ENCODE measurements around the gene RBBP4.

Gene RBBP4

DNA sequence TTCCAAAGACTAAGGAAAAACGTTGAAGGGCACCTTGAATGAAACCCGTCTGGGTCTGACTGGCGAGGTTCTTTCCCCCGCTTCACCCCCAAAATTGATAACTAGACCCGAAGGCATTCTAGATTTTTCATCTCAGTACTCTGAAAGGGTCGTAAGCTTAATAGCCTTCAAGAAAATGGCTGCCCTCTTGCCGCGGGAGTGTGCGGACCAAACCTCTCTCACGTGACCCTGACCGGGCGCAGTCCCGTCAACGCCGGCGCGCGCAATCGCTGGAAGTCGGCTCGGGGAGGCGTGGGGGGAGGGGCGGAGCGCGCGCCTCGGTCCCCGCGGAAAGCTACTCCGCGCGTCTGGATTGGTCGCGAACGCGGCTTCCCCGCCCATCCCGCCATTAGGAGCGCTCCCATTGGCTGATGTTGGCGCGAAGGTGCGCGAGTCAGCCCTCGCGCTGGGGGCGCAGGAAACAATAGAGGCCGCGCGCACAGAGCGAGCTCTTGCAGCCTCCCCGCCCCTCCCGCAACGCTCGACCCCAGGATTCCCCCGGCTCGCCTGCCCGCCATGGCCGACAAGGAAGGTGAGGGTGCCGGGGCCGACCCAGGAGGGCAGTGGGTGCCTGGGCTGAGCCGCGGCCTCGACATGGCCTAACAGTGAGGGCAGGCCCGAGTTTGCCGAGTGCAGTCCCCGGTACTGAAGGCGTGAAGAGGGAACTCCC, at the start of gene RBBP4:
Gene RBBP4, plus strand, starts transcription at position 457 of the 709 bp plus-strand sequence. Its CDS starts 99 bp downstream, at position 556.
- H3K4me3 Mint-ChIP-seq, result peak within 1 kb of the TSS; percentile 89
- CTCF ChIA-PET, result interaction anchor here (0.9 to 1.3 kb wide), 2 partner anchors 28 to 131 kb away, joined by 3 to 4 read pairs; no protein-coding TSS in a partner anchor

DNA sequence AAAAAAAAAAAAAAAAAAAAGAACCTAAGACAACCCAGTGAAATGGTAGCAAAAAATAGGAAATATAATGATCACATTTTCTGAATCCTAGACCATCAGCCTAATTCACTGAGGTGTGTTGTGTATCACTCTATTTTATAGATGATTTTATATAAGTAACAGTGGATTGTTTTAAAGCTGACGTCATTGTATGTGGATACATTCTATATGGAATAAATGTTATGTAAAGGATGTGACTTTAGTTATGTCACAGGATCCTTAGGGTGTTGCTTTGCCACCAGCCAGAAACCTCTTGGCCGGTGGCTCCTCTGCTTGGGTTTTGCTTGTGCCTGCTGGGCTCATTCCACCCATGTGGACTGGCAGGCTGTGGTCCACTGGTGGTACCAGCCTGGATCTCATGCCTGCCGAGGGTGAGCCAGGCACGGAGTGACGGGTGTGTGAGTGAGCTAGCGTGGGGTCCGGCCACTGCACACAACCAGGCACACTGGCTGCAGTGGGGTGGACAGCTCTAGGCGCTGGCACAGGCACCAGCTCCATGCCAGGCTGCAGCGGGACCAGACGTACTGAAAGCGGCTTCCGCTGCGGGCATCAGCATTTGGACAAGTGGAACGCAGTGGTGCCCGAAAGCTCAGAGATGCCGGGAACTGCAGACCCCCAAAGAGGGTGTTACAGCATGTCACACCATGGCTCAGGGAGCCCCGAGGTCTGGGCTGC, 45.1 kb upstream of the RBBP4 start:
- CTCF ChIA-PET, result interaction anchor here (1.6 kb wide), 1 partner anchor 106 kb away, joined by 3 read pairs; no protein-coding TSS in a partner anchor
- H3K27me3 Mint-ChIP-seq, result no peaks in the 10 kb centered on the region
- no peaks in the 10 kb centered on the region for H3K36me3 Mint-ChIP-seq
- no peaks in the 10 kb centered on the region for H3K9me3 Mint-ChIP-seq
- no peaks in the 10 kb centered on the region for H3K4me1 Mint-ChIP-seq
- H3K27ac Mint-ChIP-seq, result no peak overlapping the region
- H3K4me3 Mint-ChIP-seq, result no peak overlapping the region
- DNase-seq, result no peak

More for the DNA sequence above, at the start of gene RBBP4:
- Mint-ChIP-seq H3K27me3 (no peaks in the 10 kb centered on the region), H3K36me3 (peaks cover 35% of the 10 kb centered on the region), H3K27ac (peak within 1 kb of the TSS; percentile 99), H3K9me3 (no peaks in the 10 kb centered on the region), H3K4me1 (peaks cover 60% of the 10 kb centered on the region)
- DNase-seq, result peak; percentile 98

- no peaks in the 10 kb centered on the region for H3K4me1 Mint-ChIP-seq
- no peak for DNase-seq
- CTCF ChIA-PET, result interaction anchor here (1.6 kb wide), 1 partner anchor 106 kb away, joined by 3 read pairs; no protein-coding TSS in a partner anchor
- H3K27me3 Mint-ChIP-seq, result no peaks in the 10 kb centered on the region
- no peak overlapping the region for H3K27ac Mint-ChIP-seq
- no peak overlapping the region for H3K4me3 Mint-ChIP-seq
- H3K9me3 Mint-ChIP-seq, result no peaks in the 10 kb centered on the region
- no peaks in the 10 kb centered on the region for H3K36me3 Mint-ChIP-seq
Observed at GRCh38 chr1:32606565-32607371, 44.2 kb upstream of the RBBP4 start.

DNA sequence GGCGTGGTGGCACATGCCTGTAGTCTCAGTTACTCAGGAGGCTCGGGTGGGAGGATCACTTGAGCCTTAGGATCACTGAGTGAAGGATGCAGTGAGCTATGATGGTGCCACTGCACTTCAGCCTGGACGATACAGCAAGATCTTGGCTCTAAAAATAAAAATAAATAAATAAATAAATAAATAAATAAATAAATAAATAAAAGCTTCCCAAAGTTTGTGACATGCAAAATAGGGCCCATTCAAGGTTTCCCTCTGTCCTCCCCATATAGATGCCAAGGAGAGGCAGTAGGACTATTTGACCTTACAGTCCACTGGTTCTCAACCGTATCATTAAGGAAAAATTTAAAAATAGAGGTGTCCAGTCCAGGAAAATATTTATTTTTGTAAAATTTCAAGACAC, 41.8 kb upstream of the RBBP4 start:
- CTCF ChIA-PET, result no interaction called here
- Mint-ChIP-seq H3K36me3 (no peaks in the 10 kb centered on the region), H3K4me3 (no peak overlapping the region), H3K4me1 (peaks cover 5% of the 10 kb centered on the region), H3K9me3 (no peaks in the 10 kb centered on the region), H3K27ac (no peak overlapping the region), H3K27me3 (peaks cover 12% of the 10 kb centered on the region)
- DNase-seq, result no peak

- no peak overlapping the region for H3K27ac Mint-ChIP-seq
- H3K9me3 Mint-ChIP-seq, result no peaks in the 10 kb centered on the region
- H3K4me3 Mint-ChIP-seq, result peak overlapping the region; percentile 56
- peaks cover 12% of the 10 kb centered on the region for H3K27me3 Mint-ChIP-seq
- peaks cover 5% of the 10 kb centered on the region for H3K4me1 Mint-ChIP-seq
- H3K36me3 Mint-ChIP-seq, result no peaks in the 10 kb centered on the region
- no peak for DNase-seq
- CTCF ChIA-PET, result interaction anchor here (1.2 to 1.4 kb wide), 2 partner anchors 43 to 92 kb away, joined by 3 read pairs; no protein-coding TSS in a partner anchor
Observed at GRCh38 chr1:32611859-32612188, 39.2 kb upstream of the RBBP4 start.

DNA sequence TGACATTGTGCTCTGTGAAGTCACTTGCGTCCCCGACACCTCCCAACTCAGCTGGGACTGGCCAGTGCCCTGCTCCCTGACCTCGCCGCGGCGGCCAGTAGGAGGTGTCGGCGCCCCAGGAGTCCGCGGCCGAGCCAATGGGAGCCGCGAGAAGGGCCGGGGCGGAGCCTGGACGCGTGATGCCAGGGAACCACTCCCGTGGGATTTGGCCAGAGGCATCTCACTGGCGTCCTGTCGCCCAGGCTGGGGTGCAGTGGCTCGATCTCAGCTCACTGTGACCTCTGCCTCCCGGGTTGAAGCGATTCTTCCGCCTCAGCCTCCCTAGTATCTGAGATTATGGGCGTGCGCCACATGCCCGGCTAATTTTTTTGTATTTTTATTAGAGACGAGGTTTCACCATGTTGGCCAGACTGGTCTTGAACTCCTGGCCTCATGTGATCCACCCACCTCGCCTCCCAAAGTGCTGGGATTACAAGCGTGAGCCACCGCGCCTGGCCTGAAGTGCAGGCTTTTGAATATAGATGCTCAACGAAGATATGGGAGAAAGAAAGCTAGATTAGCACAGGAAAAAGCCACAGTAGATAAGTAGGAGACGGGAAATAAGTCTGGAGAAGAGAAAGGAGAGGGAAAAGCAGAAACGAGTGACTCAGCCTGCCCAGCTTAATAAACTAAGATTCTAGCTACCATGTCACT, 38.7 kb upstream of the RBBP4 start:
- H3K36me3 Mint-ChIP-seq, result no peaks in the 10 kb centered on the region

GRCh38 chr1:32613472-32613871, 37.5 kb upstream of the RBBP4 start:
- no peak for DNase-seq
- Mint-ChIP-seq H3K9me3 (no peaks in the 10 kb centered on the region), H3K4me3 (no peak overlapping the region), H3K36me3 (no peaks in the 10 kb centered on the region), H3K27ac (no peak overlapping the region), H3K4me1 (peaks cover 5% of the 10 kb centered on the region), H3K27me3 (peaks cover 12% of the 10 kb centered on the region)
- CTCF ChIA-PET, result no interaction called here

More for the DNA sequence above, 38.7 kb upstream of the RBBP4 start:
- CTCF ChIA-PET, result interaction anchor here (1.2 to 1.4 kb wide), 2 partner anchors 42 to 92 kb away, joined by 3 read pairs; no protein-coding TSS in a partner anchor
- DNase-seq, result peak; percentile 69
- H3K27ac Mint-ChIP-seq, result no peak overlapping the region
- H3K4me1 Mint-ChIP-seq, result peaks cover 5% of the 10 kb centered on the region
- H3K9me3 Mint-ChIP-seq, result no peaks in the 10 kb centered on the region
- H3K27me3 Mint-ChIP-seq, result peaks cover 12% of the 10 kb centered on the region
- peak overlapping the region; percentile 56 for H3K4me3 Mint-ChIP-seq

DNA sequence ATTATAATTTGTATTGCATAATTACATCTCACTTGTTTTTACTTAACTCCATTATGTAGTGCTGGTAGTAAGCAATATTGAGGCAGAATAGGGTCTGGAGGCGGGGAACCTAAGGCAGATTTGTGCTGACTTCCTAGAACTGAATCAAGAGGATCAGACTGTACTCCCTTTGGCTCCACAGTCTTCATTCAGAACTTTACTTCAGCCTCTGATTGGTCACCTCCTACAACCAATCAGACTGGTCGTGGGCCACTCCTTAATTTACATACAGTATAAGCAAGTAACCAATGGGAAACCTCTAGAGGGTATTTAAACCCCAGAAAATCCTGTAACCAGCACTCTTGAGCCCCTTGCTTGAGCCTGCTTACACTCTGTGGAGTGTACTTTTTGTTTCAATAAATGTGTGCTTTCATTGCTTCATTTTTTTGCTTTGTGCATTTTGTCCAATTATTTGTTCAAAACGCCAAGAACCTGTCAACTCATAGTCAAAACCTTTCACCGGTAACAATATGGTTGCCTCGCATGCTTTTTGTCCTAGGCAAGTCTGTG, 32.3 kb upstream of the RBBP4 start:
- Mint-ChIP-seq H3K36me3 (peaks cover 18% of the 10 kb centered on the region), H3K27me3 (no peaks in the 10 kb centered on the region), H3K9me3 (no peaks in the 10 kb centered on the region), H3K4me3 (no peak overlapping the region), H3K4me1 (peaks cover 14% of the 10 kb centered on the region), H3K27ac (no peak overlapping the region)
- DNase-seq, result no peak
- CTCF ChIA-PET, result no interaction called here

GRCh38 chr1:32619701-32620485, 31.1 kb upstream of the RBBP4 start:
- Mint-ChIP-seq H3K4me1 (peaks cover 21% of the 10 kb centered on the region), H3K27me3 (no peaks in the 10 kb centered on the region), H3K9me3 (no peaks in the 10 kb centered on the region), H3K36me3 (peaks cover 24% of the 10 kb centered on the region), H3K4me3 (no peak overlapping the region), H3K27ac (no peak overlapping the region)
- CTCF ChIA-PET, result interaction anchor here (1.7 kb wide), 1 partner anchor 100 kb away, joined by 12 read pairs; no protein-coding TSS in a partner anchor
- DNase-seq, result no peak

GRCh38 chr1:32622205-32622604, 28.8 kb upstream of the RBBP4 start:
- CTCF ChIA-PET, result interaction anchor here (0.5 kb wide), 1 partner anchor 29 kb away, joined by 3 read pairs; the partner anchor contains the start of gene RBBP4
- Mint-ChIP-seq H3K27ac (no peak overlapping the region), H3K9me3 (no peaks in the 10 kb centered on the region), H3K4me1 (peaks cover 27% of the 10 kb centered on the region), H3K36me3 (peaks cover 32% of the 10 kb centered on the region), H3K27me3 (no peaks in the 10 kb centered on the region), H3K4me3 (no peak overlapping the region)
- no peak for DNase-seq

GRCh38 chr1:32622806-32623681, 28.0 kb upstream of the RBBP4 start:
- peaks cover 36% of the 10 kb centered on the region for H3K4me1 Mint-ChIP-seq
- no peak for DNase-seq
- H3K4me3 Mint-ChIP-seq, result no peak overlapping the region
- H3K27me3 Mint-ChIP-seq, result no peaks in the 10 kb centered on the region
- CTCF ChIA-PET, result interaction anchor here (0.5 kb wide), 1 partner anchor 28 kb away, joined by 3 read pairs; the partner anchor contains the start of gene RBBP4
- peaks cover 37% of the 10 kb centered on the region for H3K36me3 Mint-ChIP-seq
- no peaks in the 10 kb centered on the region for H3K9me3 Mint-ChIP-seq
- no peak overlapping the region for H3K27ac Mint-ChIP-seq

GRCh38 chr1:32623775-32624174, 27.2 kb upstream of the RBBP4 start:
- DNase-seq, result no peak
- no peak overlapping the region for H3K27ac Mint-ChIP-seq
- no peaks in the 10 kb centered on the region for H3K27me3 Mint-ChIP-seq
- CTCF ChIA-PET, result no interaction called here
- peaks cover 39% of the 10 kb centered on the region for H3K4me1 Mint-ChIP-seq
- H3K4me3 Mint-ChIP-seq, result no peak overlapping the region
- no peaks in the 10 kb centered on the region for H3K9me3 Mint-ChIP-seq
- peaks cover 42% of the 10 kb centered on the region for H3K36me3 Mint-ChIP-seq

All from activated naive CD4-positive, alpha-beta T cell treated with anti-CD3 and anti-CD28 coated beads, Interleukin-2, amount 10 ng/mL, durations not matched to agents 7 days and 5 days (primary cell).